Adrenal gland (tissue), 12 donors: ENCODE measurements around the gene DET1. TPM values are rescaled to one million over a fixed set of nuclear protein-coding genes. Genes with fewer than 3 reads are reported as not detected.
A peak's percentile ranks its signal among the peaks of the same experiment; 100 is the strongest.

Experiments
- DNase-seq, 7 donors: peaks; one replicate each; pipeline ENCODE4 v3.0.0-alpha.2; 2019 to 2020
- H3K27ac ChIP-seq, 5 donors: fragments of 200-600 bp; sonication (generic) in 4 of 5; 1 replicate in 3 of 5; 2 replicates in 2 of 5; pipeline versions ENCODE4 v1.5.1 to v1.8.0; 2016 to 2020; ENCODE audit warnings: mild to moderate bottlenecking in 1 of 5
- H3K27me3 ChIP-seq: fragments of 200-600 bp; 2 replicates; pipeline ENCODE4 v1.8.0; 2021
- H3K36me3 ChIP-seq, 2 donors: fragments of 200-600 bp; replicated peaks in 1 of 2; 1 replicate in 1 of 2; 2 replicates in 1 of 2; pipeline versions ENCODE4 v1.5.1 to v1.8.0; 2018 to 2022
- H3K4me1 ChIP-seq, 2 donors: fragments of 200-600 bp; replicated peaks in 1 of 2; 1 replicate in 1 of 2; 2 replicates in 1 of 2; pipeline versions ENCODE4 v1.5.1 to v1.8.0; 2018 to 2021
- H3K4me3 ChIP-seq, 4 donors: fragments of 200-600 bp; sonication (generic) in 3 of 4; one replicate each; pipeline ENCODE4 v1.5.1; 2016 to 2018
- H3K9me3 ChIP-seq, 3 donors: fragments of 200-600 bp; sonication (generic) in 1 of 3; replicated peaks in 1 of 3; 1 replicate in 2 of 3; 2 replicates in 1 of 3; pipeline versions ENCODE4 v1.5.1 to v1.8.0; 2016 to 2021
- POLR2A ChIP-seq, 2 donors: fragments of 450-650 bp; IDR thresholded peaks; one replicate each; pipeline ENCODE4 v1.6.1; 2017; ENCODE audit warnings: antibody characterized with exemption in 2 of 2, mild to moderate bottlenecking in 2 of 2, moderate library complexity in 1 of 2
- whole genome bisulfite sequencing, 4 donors: extraction: QIAGEN DNeasy Blood & Tissue Kit in 2 of 4; methylation state at CpG; one replicate each; pipeline versions ENCODE4 v1.1.5 to v1.1.7; 2013 to 2017; 5-methylcytosine and 5-hydroxymethylcytosine counted together
- intact Hi-C, 2 donors: fragments of 100-400 bp; cut with DNase I; formaldehyde crosslinking; loops; one replicate each; pipeline versions ENCODE4 v1.14.1 to v1.15.0; 2022 to 2023
- polyA plus RNA-seq, 3 donors: library from polyadenylated mRNA; stranded (reverse); fragments of 200-250 nt in 2 of 3; fragments of 350-450 nt in 1 of 3; fragmentation: Illumina TruSeq in 1 of 3; extraction: RNeasy Lipid Tissue Mini Kit (QIAGEN cat#74804) in 1 of 3; gene quantifications; one replicate each; pipeline ENCODE4 v1.2.3, GENCODE V29; 2013 to 2014
- total RNA-seq, 9 donors: library from RNA; depleted of rRNA in 4 of 9; stranded (reverse); fragments of >200 nt in 4 of 9; fragments of 120-200 nt in 1 of 9; fragmentation: NEBNext Ultra II Directional in 1 of 9; extraction: Animal tissue kit (Norgen Biotek cat#: 25700) in 1 of 9; gene quantifications; one replicate each; pipeline versions ENCODE4 v1.1.0 to v1.2.4, GENCODE V29; 2013 to 2023
- TF ChIP-seq, protein P1 (sequence below), 6 experiments: fragments of 450-650 bp in 4 of 6; fragments of 200-600 bp in 2 of 6; sonication (generic) in 1 of 6; IDR thresholded peaks; 1 replicate in 5 of 6; 2 replicates in 1 of 6; pipeline versions ENCODE4 v1.5.1 to v1.8.0; 2016 to 2021; ENCODE audit warnings: antibody characterized with exemption in 6 of 6, mild to moderate bottlenecking in 2 of 6, moderate library complexity in 1 of 6
- donor health status: healthy with polysubstance abuse.
- donor health status: Bipolar disorder and iron deficiency.
- donor health status: DM: yes; HTN: yes; CAD: no.
- donor health status: DM: no; HTN: no; CAD: no.
- donor health status: DM: no; HTN: no; CAD: no.
- donor health status: DM: yes; HTN: yes; CAD: no.

DET1 gene
- total and polyA plus RNA-seq, 12 donors: 2.5 to 16.6 (median 9.7) TPM

DNA sequence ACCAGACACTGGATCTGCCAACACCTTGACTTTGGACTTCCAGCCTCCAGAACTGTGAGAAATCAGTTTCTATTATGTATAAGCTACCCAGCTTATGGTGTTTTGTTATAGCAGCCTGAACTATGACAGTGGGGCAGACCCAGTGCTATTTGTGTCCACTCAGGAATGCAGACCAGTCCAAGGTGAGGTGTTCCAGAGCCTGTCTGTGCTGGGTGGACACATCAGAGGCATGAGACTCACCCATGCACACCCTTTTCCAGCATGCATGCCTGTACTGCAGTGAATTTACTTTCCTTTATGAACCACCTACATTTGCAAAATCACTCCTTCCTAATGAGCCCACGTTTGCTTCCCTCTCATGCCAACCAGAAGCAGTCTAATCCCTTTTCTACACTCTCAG lies 27.6 kb upstream of the DET1 start:
- no peak for DNase-seq
- H3K4me1 ChIP-seq: peaks cover 9 to 11% of the 10 kb centered on the region in 2 donors
- TF ChIP-seq, protein P1, sequence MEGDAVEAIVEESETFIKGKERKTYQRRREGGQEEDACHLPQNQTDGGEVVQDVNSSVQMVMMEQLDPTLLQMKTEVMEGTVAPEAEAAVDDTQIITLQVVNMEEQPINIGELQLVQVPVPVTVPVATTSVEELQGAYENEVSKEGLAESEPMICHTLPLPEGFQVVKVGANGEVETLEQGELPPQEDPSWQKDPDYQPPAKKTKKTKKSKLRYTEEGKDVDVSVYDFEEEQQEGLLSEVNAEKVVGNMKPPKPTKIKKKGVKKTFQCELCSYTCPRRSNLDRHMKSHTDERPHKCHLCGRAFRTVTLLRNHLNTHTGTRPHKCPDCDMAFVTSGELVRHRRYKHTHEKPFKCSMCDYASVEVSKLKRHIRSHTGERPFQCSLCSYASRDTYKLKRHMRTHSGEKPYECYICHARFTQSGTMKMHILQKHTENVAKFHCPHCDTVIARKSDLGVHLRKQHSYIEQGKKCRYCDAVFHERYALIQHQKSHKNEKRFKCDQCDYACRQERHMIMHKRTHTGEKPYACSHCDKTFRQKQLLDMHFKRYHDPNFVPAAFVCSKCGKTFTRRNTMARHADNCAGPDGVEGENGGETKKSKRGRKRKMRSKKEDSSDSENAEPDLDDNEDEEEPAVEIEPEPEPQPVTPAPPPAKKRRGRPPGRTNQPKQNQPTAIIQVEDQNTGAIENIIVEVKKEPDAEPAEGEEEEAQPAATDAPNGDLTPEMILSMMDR (IDR thresholded peaks at IDR 0.05): no peak
- TF ChIP-seq POLR2A (IDR thresholded peaks at IDR 0.05): no peak
- no peaks in the 10 kb centered on the region for H3K27me3 ChIP-seq
- H3K9me3 ChIP-seq: no peaks in the 10 kb centered on the region
- H3K4me3 ChIP-seq: no peak overlapping the region
- H3K27ac ChIP-seq: no peak overlapping the region
- WGBS, 4 donors: 65 to 85% (median 73%) methylated on average over 1 of the region's 1 CpG
- H3K36me3 ChIP-seq: no peaks in the 10 kb centered on the region
- intact Hi-C loops: no loop called here

DNA sequence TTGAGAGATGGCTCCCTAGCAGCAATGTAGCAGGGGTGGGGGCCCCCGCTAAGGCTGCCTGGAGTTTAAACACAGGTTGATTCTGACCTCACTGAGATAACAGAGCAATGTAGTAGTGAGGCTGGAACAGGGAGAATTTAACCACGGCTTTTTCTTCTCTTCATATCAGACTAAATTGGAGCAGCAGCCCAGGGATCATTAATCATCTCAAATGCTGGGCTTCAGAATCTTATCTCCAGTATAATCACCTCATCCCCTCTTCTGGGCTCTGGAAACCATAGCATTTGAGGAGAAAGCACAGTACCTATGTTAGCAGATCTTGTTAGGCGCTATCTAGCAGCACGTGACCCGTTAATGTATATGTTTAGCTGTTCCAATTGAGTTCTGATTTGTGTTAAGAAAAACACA lies 25.4 kb upstream of the DET1 start:
- Histone ChIP-seq H3K27me3 (no peaks in the 10 kb centered on the region), H3K9me3 (no peaks in the 10 kb centered on the region), H3K36me3 (no peaks in the 10 kb centered on the region), H3K4me1 (peaks cover 9 to 11% of the 10 kb centered on the region in 2 donors), H3K4me3 (no peak overlapping the region), H3K27ac (peak overlapping the region in 1 of 5 donors; percentile 54)
- intact Hi-C loops: no loop called here
- DNase-seq: no peak
- TF ChIP-seq POLR2A (IDR thresholded peaks at IDR 0.05): no peak
- TF ChIP-seq, protein P1 (IDR thresholded peaks at IDR 0.05): no peak
- 60 to 68% (median 63%) methylated on average over 5 of the region's 5 CpGs for WGBS, 4 donors

DNA sequence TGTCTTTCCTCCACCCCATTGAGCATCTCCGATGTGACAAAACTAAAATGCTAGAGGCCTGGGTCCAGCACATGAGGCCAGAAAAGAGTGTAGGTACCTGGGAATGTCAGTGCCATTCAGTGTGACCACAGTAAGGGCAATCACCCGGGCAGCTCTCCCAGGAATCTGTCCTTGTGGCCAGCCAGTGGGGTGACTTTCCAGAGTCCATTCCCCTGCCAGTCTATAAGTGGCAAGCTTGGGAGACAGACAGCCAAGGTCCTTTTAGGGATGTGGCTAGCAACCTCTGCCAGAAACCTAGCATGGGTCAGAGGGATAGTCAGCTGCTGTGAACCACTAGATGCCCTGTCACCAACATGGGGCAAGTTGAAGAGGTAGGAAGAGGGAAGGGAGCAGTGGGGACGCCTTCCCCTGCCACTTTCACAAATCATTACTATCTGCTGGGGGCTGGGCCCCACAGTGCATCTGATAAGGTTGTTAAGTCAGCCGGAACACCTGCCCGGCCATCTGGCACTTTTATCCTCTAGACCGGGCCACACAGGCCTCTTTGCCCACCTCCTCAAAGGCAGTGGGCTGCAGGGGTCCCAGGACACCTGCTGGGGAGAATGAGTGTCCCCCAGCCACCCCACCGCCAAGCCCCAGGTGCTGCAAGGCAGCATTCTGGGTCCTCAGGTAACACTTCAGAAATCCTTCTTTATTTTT lies 24.8 kb upstream of the DET1 start:
- no peaks in the 10 kb centered on the region for H3K27me3 ChIP-seq
- no peak overlapping the region for H3K4me3 ChIP-seq
- 37 to 69% (median 53%) methylated on average over 6 to 7 of the region's 7 CpGs for WGBS, 4 donors
- peak; percentile 30 to 72 (median 50) for DNase-seq
- intact Hi-C loops: no loop called here
- no peaks in the 10 kb centered on the region for H3K36me3 ChIP-seq
- peaks cover 9 to 11% of the 10 kb centered on the region in 2 donors for H3K4me1 ChIP-seq
- no peak for TF ChIP-seq POLR2A (IDR thresholded peaks at IDR 0.05)
- TF ChIP-seq, protein P1 (IDR thresholded peaks at IDR 0.05): no peak
- H3K9me3 ChIP-seq: no peaks in the 10 kb centered on the region
- H3K27ac ChIP-seq: peak overlapping the region in 1 of 5 donors; percentile 54

DNA sequence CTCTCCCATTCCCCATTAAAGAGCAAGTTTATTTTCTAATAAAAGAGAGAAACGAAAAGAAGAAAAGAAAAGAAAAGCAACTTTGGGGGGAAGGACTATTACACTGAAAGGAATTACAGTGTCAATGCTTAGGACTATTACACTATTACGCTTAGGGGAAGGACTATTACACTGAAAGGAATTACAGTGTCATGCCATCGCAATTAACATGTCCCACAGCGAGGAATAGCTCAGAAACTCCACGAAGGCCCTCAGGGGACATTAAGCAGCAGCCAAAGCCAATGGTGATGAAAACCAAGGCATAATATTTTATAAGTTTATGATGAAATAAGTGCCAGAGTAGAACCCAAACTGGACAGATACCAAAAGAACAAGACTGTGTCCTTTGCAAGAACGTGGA lies 22.1 kb upstream of the DET1 start:
- DNase-seq: no peak
- peaks cover 9 to 11% of the 10 kb centered on the region in 2 donors for H3K4me1 ChIP-seq
- H3K36me3 ChIP-seq: no peaks in the 10 kb centered on the region
- TF ChIP-seq POLR2A (IDR thresholded peaks at IDR 0.05): no peak
- TF ChIP-seq, protein P1 (IDR thresholded peaks at IDR 0.05): no peak
- no peak overlapping the region for H3K27ac ChIP-seq
- no peaks in the 10 kb centered on the region for H3K9me3 ChIP-seq
- intact Hi-C loops: loop anchor here in 1 of 2 donors (10.0 kb wide), 1 partner anchor 46 kb away; no protein-coding TSS in a partner anchor
- H3K4me3 ChIP-seq: no peak overlapping the region
- WGBS, 4 donors: 79 to 91% (median 83%) methylated on average over 5 to 6 of the region's 6 CpGs
- no peaks in the 10 kb centered on the region for H3K27me3 ChIP-seq
